Neural cell (in vitro differentiated cells): ENCODE measurements around the gene LRMDA. TPM values are rescaled to one million over a fixed set of nuclear protein-coding genes. Genes with fewer than 3 reads are reported as not detected.

Experiments
- H2AFZ ChIP-seq: fragments of 200-600, 300-800 bp; sonication (generic), shearing (Covaris generic); 2 replicates; pipeline ENCODE4 v1.6.0; 2014; ENCODE audit warnings: low read depth, mild to moderate bottlenecking, antibody characterized with exemption, low read length, moderate library complexity
- H3F3A ChIP-seq: fragments of 200-600 bp; shearing (Covaris generic); 2 replicates; pipeline ENCODE4 v1.6.1; 2016; ENCODE audit warnings: mild to moderate bottlenecking, moderate library complexity, mixed read lengths, antibody characterized with exemption, low read length; ENCODE audit not compliant: insufficient read depth, poor library complexity, severe bottlenecking
- H3K27ac ChIP-seq: fragments of 200-600, 300-800 bp; sonication (generic), shearing (Covaris generic); 2 replicates; pipeline ENCODE4 v1.5.1; 2014; ENCODE audit warnings: mild to moderate bottlenecking, low read length, moderate library complexity
- H3K27me3 ChIP-seq: fragments of 300-800, 200-600 bp; sonication (generic), shearing (Covaris generic); 2 replicates; pipeline ENCODE4 v1.6.0; 2014; ENCODE audit warnings: mild to moderate bottlenecking, low read depth, low read length, moderate library complexity; ENCODE audit not compliant: insufficient read depth
- H3K36me3 ChIP-seq: fragments of 300-800, 200-600 bp; sonication (generic), shearing (Covaris generic); 2 replicates; pipeline ENCODE4 v1.5.1; 2014; ENCODE audit warnings: mild to moderate bottlenecking, antibody characterized with exemption, low read length, moderate library complexity; ENCODE audit not compliant: insufficient read depth
- H3K4me2 ChIP-seq: fragments of 300-800, 200-600 bp; sonication (generic), shearing (Covaris generic); 2 replicates; pipeline ENCODE4 v1.6.0; 2014; ENCODE audit warnings: mild to moderate bottlenecking, low read length
- H3K4me3 ChIP-seq: fragments of 300-800, 200-600 bp; sonication (generic), shearing (Covaris generic); 2 replicates; pipeline ENCODE4 v1.5.1; 2014; ENCODE audit warnings: mild to moderate bottlenecking, low read length, moderate library complexity
- H3K79me2 ChIP-seq: fragments of 200-600 bp; shearing (Covaris generic); replicated peaks from 2 replicates; pipeline ENCODE4 v1.6.0; 2014; ENCODE audit warnings: mild to moderate bottlenecking, low read length, moderate library complexity; ENCODE audit not compliant: insufficient read depth
- H3K9ac ChIP-seq: fragments of 300-800, 200-600 bp; sonication (generic), shearing (Covaris generic); 2 replicates; pipeline ENCODE4 v1.6.1; 2016; ENCODE audit warnings: mild to moderate bottlenecking, low read length, mixed read lengths
- H3K9me2 ChIP-seq: fragments of 200-600 bp; shearing (Covaris generic); 2 replicates; pipeline ENCODE4 v1.6.1; 2016; ENCODE audit warnings: mild to moderate bottlenecking, low read length, mixed read lengths; ENCODE audit not compliant: insufficient read depth
- H3K9me3 ChIP-seq: fragments of 200-600, 300-800 bp; sonication (generic), shearing (Covaris generic); 2 replicates; pipeline ENCODE4 v1.6.1; 2016; ENCODE audit warnings: mild to moderate bottlenecking, mixed run types, low read length, moderate library complexity, mixed read lengths
- H4K20me1 ChIP-seq: fragments of 200-600 bp; shearing (Covaris generic); 2 replicates; pipeline ENCODE4 v1.6.1; 2016; ENCODE audit warnings: mild to moderate bottlenecking, mixed run types; ENCODE audit not compliant: insufficient read depth
- CTCF ChIP-seq: fragments of 450-650 bp; IDR thresholded peaks from 2 replicates; pipeline ENCODE4 v1.5.1; 2014; ENCODE audit warnings: antibody characterized with exemption, mild to moderate bottlenecking, moderate library complexity; ENCODE audit not compliant: poor library complexity, severe bottlenecking
- EP300 ChIP-seq: fragments of 450-650 bp; conservative IDR thresholded peaks from 2 replicates; pipeline ENCODE4 v1.6.1; 2014; ENCODE audit warnings: antibody characterized with exemption, mild to moderate bottlenecking, moderate library complexity; ENCODE audit not compliant: poor library complexity, severe bottlenecking
- EZH2 ChIP-seq: fragments of 200-600, 300-800 bp; shearing (Covaris generic), sonication (generic); IDR thresholded peaks from 2 replicates; pipeline ENCODE4 v1.6.1; 2014; ENCODE audit warnings: antibody characterized with exemption, low read length, borderline replicate concordance, mild to moderate bottlenecking; ENCODE audit not compliant: insufficient read depth, poor library complexity, severe bottlenecking
- MXI1 ChIP-seq: fragments of 450-650 bp; conservative IDR thresholded peaks from 2 replicates; pipeline ENCODE4 v1.6.1; 2014; ENCODE audit warnings: antibody characterized with exemption, mild to moderate bottlenecking; ENCODE audit not compliant: poor library complexity, severe bottlenecking
- POLR2AphosphoS5 ChIP-seq: IDR thresholded peaks from 2 replicates; pipeline ENCODE4 v1.6.1; 2012
- RAD21 ChIP-seq: fragments of 450-650 bp; conservative IDR thresholded peaks from 2 replicates; pipeline ENCODE4 v1.6.1; 2014; ENCODE audit warnings: antibody characterized with exemption, mild to moderate bottlenecking, moderate library complexity
- REST ChIP-seq: IDR thresholded peaks from 2 replicates; pipeline ENCODE4 v1.6.1; 2012; ENCODE audit warnings: borderline replicate concordance
- SMC3 ChIP-seq: fragments of 450-650 bp; conservative IDR thresholded peaks from 2 replicates; pipeline ENCODE4 v1.6.1; 2014; ENCODE audit warnings: antibody characterized with exemption, mild to moderate bottlenecking, moderate library complexity; ENCODE audit not compliant: poor library complexity
- TAF1 ChIP-seq: IDR thresholded peaks from 2 replicates; pipeline ENCODE4 v1.6.1; 2012; ENCODE audit warnings: low read depth
- polyA plus RNA-seq: library from polyadenylated mRNA; depleted of rRNA; stranded (reverse); fragments of >200 nt; gene quantifications from 2 replicates; pipeline ENCODE4 v1.2.3, GENCODE V29; 2014

LRMDA gene
- polyA plus RNA-seq, 1 donor from 2014 or later: 5.6 TPM

DNA sequence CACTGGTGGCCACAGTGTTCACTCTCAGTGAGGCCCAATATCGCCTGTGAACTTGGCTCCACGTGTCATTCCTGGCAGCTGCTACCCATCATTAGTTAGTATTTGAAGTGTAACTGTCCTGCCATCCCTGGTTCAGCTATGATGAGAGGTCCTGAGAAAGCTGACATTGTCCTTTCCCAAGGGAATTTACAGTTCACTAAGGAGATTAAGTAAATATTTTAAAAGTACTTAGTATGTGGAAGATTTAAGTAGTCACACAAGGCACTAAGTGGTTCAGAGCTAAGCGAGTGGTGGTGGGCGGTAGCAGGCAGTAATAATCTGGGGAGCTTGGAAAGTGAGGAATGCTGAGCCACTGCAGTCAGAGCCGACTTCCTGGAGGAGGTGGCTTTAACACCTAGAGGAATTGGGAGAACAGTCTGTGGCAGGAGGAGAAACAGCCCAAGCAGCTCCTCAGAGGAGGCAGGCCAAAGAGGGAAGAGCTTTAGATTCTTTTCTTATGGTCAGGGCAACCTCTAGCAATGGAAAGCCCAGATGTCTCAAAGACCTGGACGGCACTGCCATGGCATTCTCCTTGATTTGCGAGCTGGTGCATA, 519.7 kb downstream of the LRMDA start:
- H2AFZ ChIP-seq: no peak overlapping the region
- H3K27me3 ChIP-seq: no peaks in the 10 kb centered on the region
- H3K79me2 ChIP-seq: no peaks in the 10 kb centered on the region
- H3K9ac ChIP-seq: no peak overlapping the region
- H3K9me3 ChIP-seq: no peaks in the 10 kb centered on the region
- H3K27ac ChIP-seq: no peak overlapping the region
- H3K9me2 ChIP-seq: no peaks in the 10 kb centered on the region
- no peak overlapping the region for H3K4me2 ChIP-seq
- no peak overlapping the region for H3K4me3 ChIP-seq
- no peaks in the 10 kb centered on the region for H4K20me1 ChIP-seq
- no peaks in the 10 kb centered on the region for H3K36me3 ChIP-seq
- no peaks in the 10 kb centered on the region for H3F3A ChIP-seq
- TF ChIP-seq EP300 (no peak), MXI1 (no peak), REST (no peak), RAD21 (no peak), POLR2AphosphoS5 (no peak), CTCF (no peak), SMC3 (no peak), TAF1 (no peak), EZH2 (no peak)

GRCh38 chr10:75951627-75952026, 520.2 kb downstream of the LRMDA start:
- Histone ChIP-seq H2AFZ (no peak overlapping the region), H3K4me3 (no peak overlapping the region), H3K9me2 (no peaks in the 10 kb centered on the region), H3K9ac (no peak overlapping the region), H3K79me2 (no peaks in the 10 kb centered on the region), H4K20me1 (no peaks in the 10 kb centered on the region), H3K36me3 (no peaks in the 10 kb centered on the region), H3K4me2 (no peak overlapping the region), H3K27ac (no peak overlapping the region), H3K9me3 (no peaks in the 10 kb centered on the region), H3F3A (no peaks in the 10 kb centered on the region), H3K27me3 (no peaks in the 10 kb centered on the region)
- TF ChIP-seq SMC3: no peak
- TF ChIP-seq EZH2: no peak
- no peak for TF ChIP-seq RAD21
- TF ChIP-seq REST: no peak
- no peak for TF ChIP-seq TAF1
- no peak for TF ChIP-seq POLR2AphosphoS5
- no peak for TF ChIP-seq EP300
- no peak for TF ChIP-seq CTCF
- no peak for TF ChIP-seq MXI1
